WERI-Rb-1 (cell line): ENCODE measurements around the gene BRD8.

ENCODE experiments used
- DNase-seq: peaks from one replicate; pipeline ENCODE4 v3.0.0-alpha.2; 2020
- H3K27ac ChIP-seq: fragments of 250-450 bp; sonication (Bioruptor Pico); 2 replicates; pipeline ENCODE4 v1.5.1; 2020; ENCODE audit warnings: mild to moderate bottlenecking, moderate library complexity
- H3K27me3 ChIP-seq: fragments of 250-450 bp; sonication (Bioruptor Pico); 2 replicates; pipeline ENCODE4 v1.5.1; 2021; ENCODE audit warnings: mild to moderate bottlenecking, low read depth, moderate library complexity; ENCODE audit not compliant: insufficient read depth, severe bottlenecking
- H3K36me3 ChIP-seq: fragments of 250-450 bp; sonication (Bioruptor Pico); 2 replicates; pipeline ENCODE4 v1.5.1; 2020; ENCODE audit warnings: mild to moderate bottlenecking, moderate library complexity
- H3K4me3 ChIP-seq: 2 replicates; pipeline ENCODE4 v1.5.1; 2011; ENCODE audit warnings: low read depth, mild to moderate bottlenecking, control low read depth, low read length
- H3K9me3 ChIP-seq: fragments of 250-450 bp; sonication (Bioruptor Pico); 2 replicates; pipeline ENCODE4 v1.5.1; 2021; ENCODE audit warnings: mild to moderate bottlenecking, moderate library complexity; ENCODE audit not compliant: severe bottlenecking
- CTCF ChIP-seq: IDR thresholded peaks from 2 replicates; pipeline ENCODE4 v1.5.1; 2011; ENCODE audit warnings: low read depth, mild to moderate bottlenecking, control low read depth, inconsistent platforms, low read length

Gene BRD8

GRCh38 chr5:138177941-138178515, 402 bp downstream of the BRD8 start:
- H3K4me3 ChIP-seq, result peak overlapping the region; percentile 91
- TF ChIP-seq CTCF, result no peak
- peaks cover 67% of the 10 kb centered on the region for H3K36me3 ChIP-seq
- H3K9me3 ChIP-seq, result no peaks in the 10 kb centered on the region
- peak; percentile 22 for DNase-seq
- H3K27me3 ChIP-seq, result no peaks in the 10 kb centered on the region
- H3K27ac ChIP-seq, result peak overlapping the region; percentile 99

DNA sequence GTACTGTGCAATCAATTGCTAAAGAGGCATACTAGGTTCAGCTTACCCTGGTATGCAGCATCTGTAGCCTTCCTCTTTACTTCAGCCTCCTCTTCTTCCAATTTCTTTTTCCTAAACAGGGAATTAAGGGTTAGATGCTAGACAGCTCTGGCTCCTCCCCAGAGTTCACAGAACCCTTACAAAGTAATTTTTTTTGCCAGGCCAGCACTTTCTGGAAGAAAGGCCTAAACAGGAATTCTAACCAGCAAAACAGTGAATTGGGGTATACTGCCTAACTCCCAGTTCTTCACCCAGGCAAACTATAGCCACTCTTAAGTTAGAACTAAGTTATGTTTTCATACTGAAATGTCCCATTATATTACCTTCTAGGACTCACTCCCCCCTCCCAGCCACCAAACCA, 8.1 kb downstream of the BRD8 start:
- Histone ChIP-seq H3K27me3 (no peaks in the 10 kb centered on the region), H3K36me3 (peaks cover 95% of the 10 kb centered on the region), H3K9me3 (no peaks in the 10 kb centered on the region), H3K27ac (no peak overlapping the region), H3K4me3 (no peak overlapping the region)
- no peak for TF ChIP-seq CTCF
- no peak for DNase-seq

- H3K27ac ChIP-seq, result no peak overlapping the region
- TF ChIP-seq CTCF, result no peak
- H3K4me3 ChIP-seq, result no peak overlapping the region
- no peaks in the 10 kb centered on the region for H3K27me3 ChIP-seq
- no peak for DNase-seq
- no peaks in the 10 kb centered on the region for H3K9me3 ChIP-seq
- H3K36me3 ChIP-seq, result peaks cover 95% of the 10 kb centered on the region
Observed at GRCh38 chr5:138169124-138169523, 9.3 kb downstream of the BRD8 start.

GRCh38 chr5:138163721-138164120, 14.7 kb downstream of the BRD8 start:
- no peak for TF ChIP-seq CTCF
- H3K36me3 ChIP-seq, result peaks cover 98% of the 10 kb centered on the region
- DNase-seq, result no peak
- H3K27ac ChIP-seq, result no peak overlapping the region
- no peaks in the 10 kb centered on the region for H3K27me3 ChIP-seq
- H3K4me3 ChIP-seq, result no peak overlapping the region
- no peaks in the 10 kb centered on the region for H3K9me3 ChIP-seq

DNA sequence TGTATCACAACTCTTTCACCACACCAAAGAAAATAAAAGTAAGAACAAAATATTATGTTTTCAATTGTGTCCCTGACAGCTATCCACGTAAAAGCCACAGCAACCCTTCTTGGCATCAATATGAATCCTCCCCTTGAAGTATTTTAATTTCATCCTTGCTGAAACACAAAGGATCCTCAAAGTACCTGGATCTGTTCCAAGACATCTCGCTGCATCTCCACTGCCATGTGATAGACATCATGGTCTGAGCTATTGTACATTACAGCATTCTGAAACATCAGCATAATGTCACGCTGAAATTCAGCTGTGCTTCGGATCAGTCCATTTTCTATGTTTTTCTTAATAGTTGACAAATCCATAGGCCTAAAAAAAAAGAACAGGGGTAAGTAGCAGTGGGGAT, 17.7 kb downstream of the BRD8 start:
- Histone ChIP-seq H3K27me3 (no peaks in the 10 kb centered on the region), H3K27ac (no peak overlapping the region), H3K9me3 (no peaks in the 10 kb centered on the region), H3K4me3 (no peak overlapping the region), H3K36me3 (peaks cover 97% of the 10 kb centered on the region)
- no peak for TF ChIP-seq CTCF
- no peak for DNase-seq

GRCh38 chr5:138159666-138160065, 18.8 kb downstream of the BRD8 start:
- H3K27me3 ChIP-seq, result no peaks in the 10 kb centered on the region
- H3K9me3 ChIP-seq, result no peaks in the 10 kb centered on the region
- H3K36me3 ChIP-seq, result peaks cover 87% of the 10 kb centered on the region
- no peak overlapping the region for H3K27ac ChIP-seq
- no peak for DNase-seq
- TF ChIP-seq CTCF, result no peak
- no peak overlapping the region for H3K4me3 ChIP-seq
